Transverse colon (tissue), 4 donors: Measurements from ENCODE around the gene SLC5A2. TPM values are rescaled to one million over a fixed set of nuclear protein-coding genes. Genes with fewer than 3 reads are reported as not detected.

ENCODE experiments used
- DNase-seq: peaks from one replicate; pipeline ENCODE4 v3.0.0-alpha.2; 2019
- H3K27ac ChIP-seq, 4 donors: fragments of 200-600 bp; sonication (generic); 2 replicates each; pipeline ENCODE4 v1.5.1; 2016 to 2018; ENCODE audit warnings: inconsistent platforms in 4 of 4
- H3K27me3 ChIP-seq: fragments of 200-600 bp; sonication (generic); 2 replicates; pipeline ENCODE4 v1.5.1; 2017; ENCODE audit warnings: inconsistent platforms
- H3K36me3 ChIP-seq, 4 donors: fragments of 200-600 bp; sonication (generic); 2 replicates each; pipeline ENCODE4 v1.5.1; 2017 to 2019; ENCODE audit warnings: inconsistent platforms in 4 of 4
- H3K4me1 ChIP-seq, 4 donors: fragments of 200-600 bp; sonication (generic); 2 replicates each; pipeline ENCODE4 v1.5.1; 2017 to 2020; ENCODE audit warnings: inconsistent platforms in 4 of 4
- H3K4me3 ChIP-seq, 4 donors: fragments of 200-600 bp; sonication (generic); 1 replicate in 1 of 4; 2 replicates in 3 of 4; pipeline versions ENCODE4 v1.5.1 to v1.6.1; 2017 to 2019; ENCODE audit warnings: inconsistent platforms in 4 of 4
- H3K9me3 ChIP-seq, 2 donors: fragments of 200-600 bp; sonication (generic); 2 replicates each; pipeline ENCODE4 v1.5.1; 2017 to 2019; ENCODE audit warnings: inconsistent platforms in 2 of 2
- EP300 ChIP-seq: sonication (generic); formaldehyde crosslinking; IDR thresholded peaks from one replicate; pipeline ENCODE4 v1.6.1; 2017; ENCODE audit warnings: antibody characterized with exemption, low read depth
- POLR2A ChIP-seq: fragments of 450-650 bp; IDR thresholded peaks from one replicate; pipeline ENCODE4 v1.6.1; 2016; ENCODE audit warnings: antibody characterized with exemption, mild to moderate bottlenecking, moderate library complexity
- POLR2AphosphoS5 ChIP-seq, 3 donors: sonication (generic); formaldehyde crosslinking; IDR thresholded peaks; one replicate each; pipeline ENCODE4 v1.6.1; 2016; ENCODE audit warnings: antibody characterized with exemption in 3 of 3
- WGBS, 2 donors: methylation state at CpG; one replicate each; pipeline ENCODE4 v1.1.5; 2018; ENCODE audit warnings: low coverage in 1 of 2; 5-methylcytosine and 5-hydroxymethylcytosine counted together
- in situ Hi-C, 4 donors: fragments of 200-750 bp; cut with MboI; loops; one replicate each; pipeline versions ENCODE4 v1.15.0 to v1.15.1; 2017; ENCODE audit warnings: low sequenced_read_pairs in 3 of 4, low pct_ligation_motif_present in 1 of 4, low pct_unique_long_range_greater_than_20kb in 1 of 4
- intact Hi-C: fragments of 100-400 bp; cut with DNase I; formaldehyde crosslinking; loops from one replicate; pipeline ENCODE4 v1.15.1; 2023; ENCODE audit warnings: low total_unique reads
- total RNA-seq, 4 donors: library from RNA; depleted of rRNA; stranded (reverse); fragments of >200 nt; gene quantifications; one replicate each; pipeline ENCODE4 v1.1.0, GENCODE V29; 2016
- TF ChIP-seq, protein P1 (sequence below), 5 experiments: fragments of 200-600 bp in 3 of 5; fragments of 450-650 bp in 2 of 5; sonication (generic) in 3 of 5; IDR thresholded peaks; 1 replicate in 2 of 5; 2 replicates in 3 of 5; pipeline ENCODE4 v1.5.1; 2016 to 2017; ENCODE audit warnings: antibody characterized with exemption in 5 of 5, inconsistent platforms in 3 of 5, mild to moderate bottlenecking in 2 of 5, moderate library complexity in 1 of 5

The SLC5A2 gene
- total RNA-seq, 4 donors from 2014 or later, result not detected

DNA sequence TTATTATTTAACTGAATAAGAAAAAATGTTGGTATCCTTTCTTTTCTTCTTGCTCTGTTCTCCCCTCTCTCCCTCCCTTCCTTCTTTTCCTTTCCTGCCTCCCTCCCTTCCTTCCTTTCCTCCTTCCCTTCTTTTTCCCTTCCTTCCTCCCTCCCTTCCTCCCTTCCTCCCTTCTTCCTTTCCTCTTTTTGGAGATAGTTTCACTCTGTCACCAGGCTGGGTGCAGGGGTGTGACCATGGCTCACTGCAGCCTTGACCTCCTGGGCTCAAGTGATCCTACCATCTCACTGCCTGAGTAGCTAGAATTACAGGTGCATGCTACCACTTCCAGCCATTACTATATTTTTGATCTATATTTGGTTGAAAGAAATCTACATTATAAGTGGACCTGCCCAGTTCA is 31.0 kb downstream of the SLC5A2 start:
- Histone ChIP-seq H3K4me1 (peaks cover 7 to 12% (median 9%) of the 10 kb centered on the region in 4 donors), H3K27ac (no peak overlapping the region), H3K9me3 (no peaks in the 10 kb centered on the region), H3K36me3 (no peaks in the 10 kb centered on the region), H3K4me3 (no peak overlapping the region), H3K27me3 (no peaks in the 10 kb centered on the region)
- in situ Hi-C loops (loop anchor here in 1 of 4 donors (10.0 kb wide), 1 partner anchor 181 kb away; no protein-coding TSS in a partner anchor), intact Hi-C loops (no loop called here)
- DNase-seq, result no peak
- TF ChIP-seq, protein P1, sequence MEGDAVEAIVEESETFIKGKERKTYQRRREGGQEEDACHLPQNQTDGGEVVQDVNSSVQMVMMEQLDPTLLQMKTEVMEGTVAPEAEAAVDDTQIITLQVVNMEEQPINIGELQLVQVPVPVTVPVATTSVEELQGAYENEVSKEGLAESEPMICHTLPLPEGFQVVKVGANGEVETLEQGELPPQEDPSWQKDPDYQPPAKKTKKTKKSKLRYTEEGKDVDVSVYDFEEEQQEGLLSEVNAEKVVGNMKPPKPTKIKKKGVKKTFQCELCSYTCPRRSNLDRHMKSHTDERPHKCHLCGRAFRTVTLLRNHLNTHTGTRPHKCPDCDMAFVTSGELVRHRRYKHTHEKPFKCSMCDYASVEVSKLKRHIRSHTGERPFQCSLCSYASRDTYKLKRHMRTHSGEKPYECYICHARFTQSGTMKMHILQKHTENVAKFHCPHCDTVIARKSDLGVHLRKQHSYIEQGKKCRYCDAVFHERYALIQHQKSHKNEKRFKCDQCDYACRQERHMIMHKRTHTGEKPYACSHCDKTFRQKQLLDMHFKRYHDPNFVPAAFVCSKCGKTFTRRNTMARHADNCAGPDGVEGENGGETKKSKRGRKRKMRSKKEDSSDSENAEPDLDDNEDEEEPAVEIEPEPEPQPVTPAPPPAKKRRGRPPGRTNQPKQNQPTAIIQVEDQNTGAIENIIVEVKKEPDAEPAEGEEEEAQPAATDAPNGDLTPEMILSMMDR (IDR thresholded peaks at IDR 0.05), result no peak
- TF ChIP-seq POLR2AphosphoS5 (IDR thresholded peaks at IDR 0.05) (no peak), POLR2A (no peak), EP300 (no peak)

DNA sequence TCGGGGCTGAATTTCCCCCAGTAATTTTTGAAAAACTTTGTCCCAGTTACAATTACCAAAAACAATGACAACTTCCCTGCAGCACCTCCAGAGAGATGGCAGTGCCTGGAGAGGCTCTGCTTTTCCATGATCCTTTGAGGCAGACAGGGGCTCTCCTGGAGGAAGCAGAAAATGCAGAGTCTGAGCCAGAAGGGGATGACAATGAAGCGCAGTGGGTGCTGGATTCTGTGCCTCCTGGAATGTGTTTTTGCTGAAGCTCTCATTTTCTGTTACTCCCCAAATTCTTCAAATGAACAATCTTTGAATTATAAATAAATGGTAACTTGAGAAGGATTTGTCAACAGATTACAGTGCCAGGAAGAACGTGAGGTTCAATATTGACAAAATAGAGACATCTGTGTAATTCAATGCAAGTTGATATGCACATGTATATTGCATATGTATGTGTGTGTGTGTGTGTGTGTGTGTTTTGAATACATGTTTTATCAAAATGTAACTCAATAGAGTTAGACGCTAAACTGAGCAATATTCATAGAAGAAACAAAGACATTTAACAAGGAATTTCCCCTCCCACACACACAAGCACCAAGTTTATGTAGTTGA is 35.0 kb downstream of the SLC5A2 start:
- in situ Hi-C loops, result loop anchor here in 1 of 4 donors (10.0 kb wide), 1 partner anchor 177 kb away; no protein-coding TSS in a partner anchor

GRCh38 chr16:31519759-31520431 is 37.0 kb downstream of the SLC5A2 start:
- no peak for DNase-seq
- Histone ChIP-seq H3K27me3 (no peaks in the 10 kb centered on the region), H3K9me3 (no peaks in the 10 kb centered on the region), H3K27ac (no peak overlapping the region), H3K36me3 (no peaks in the 10 kb centered on the region), H3K4me1 (no peaks in the 10 kb centered on the region), H3K4me3 (no peak overlapping the region)
- in situ Hi-C loops, result loop anchor here in 1 of 4 donors (10.0 kb wide), 1 partner anchor 175 kb away; no protein-coding TSS in a partner anchor
- WGBS, 2 donors, result 87% methylated on average over 2 of the region's 2 CpGs; no CpG with 5 or more reads in 1 of the 2 donors
- TF ChIP-seq EP300 (no peak), POLR2AphosphoS5 (IDR thresholded peaks at IDR 0.05) (no peak), POLR2A (no peak)
- TF ChIP-seq, protein P1 (IDR thresholded peaks at IDR 0.05), result no peak
- intact Hi-C loops, result no loop called here

More for the DNA sequence above, 35.0 kb downstream of the SLC5A2 start:
- WGBS, 2 donors, result 59 to 69% methylated on average over 3 to 4 of the region's 4 CpGs
- no peaks in the 10 kb centered on the region for H3K27me3 ChIP-seq
- H3K9me3 ChIP-seq, result no peaks in the 10 kb centered on the region
- intact Hi-C loops, result no loop called here
- no peak overlapping the region for H3K27ac ChIP-seq
- TF ChIP-seq, protein P1 (IDR thresholded peaks at IDR 0.05), result no peak
- TF ChIP-seq POLR2A (no peak), EP300 (no peak), POLR2AphosphoS5 (IDR thresholded peaks at IDR 0.05) (no peak)
- no peaks in the 10 kb centered on the region for H3K4me1 ChIP-seq
- H3K4me3 ChIP-seq, result no peak overlapping the region
- no peaks in the 10 kb centered on the region for H3K36me3 ChIP-seq
- DNase-seq, result no peak

- H3K27ac ChIP-seq, result no peak overlapping the region
- no peaks in the 10 kb centered on the region for H3K36me3 ChIP-seq
- no peaks in the 10 kb centered on the region for H3K9me3 ChIP-seq
- DNase-seq, result no peak
- TF ChIP-seq POLR2A, result no peak
- no peak for TF ChIP-seq EP300
- TF ChIP-seq POLR2AphosphoS5 (IDR thresholded peaks at IDR 0.05), result no peak
- TF ChIP-seq, protein P1 (IDR thresholded peaks at IDR 0.05), result no peak
- H3K27me3 ChIP-seq, result no peaks in the 10 kb centered on the region
- 79 to 100% methylated on average over 1 to 3 of the region's 3 CpGs for WGBS, 2 donors
- in situ Hi-C loops (no loop called here), intact Hi-C loops (no loop called here)
- no peak overlapping the region for H3K4me3 ChIP-seq
- H3K4me1 ChIP-seq, result no peaks in the 10 kb centered on the region
Observed at GRCh38 chr16:31521368-31521767, 38.4 kb downstream of the SLC5A2 start.
